ENCODE results near the gene TPX2.

Gene TPX2

DNA sequence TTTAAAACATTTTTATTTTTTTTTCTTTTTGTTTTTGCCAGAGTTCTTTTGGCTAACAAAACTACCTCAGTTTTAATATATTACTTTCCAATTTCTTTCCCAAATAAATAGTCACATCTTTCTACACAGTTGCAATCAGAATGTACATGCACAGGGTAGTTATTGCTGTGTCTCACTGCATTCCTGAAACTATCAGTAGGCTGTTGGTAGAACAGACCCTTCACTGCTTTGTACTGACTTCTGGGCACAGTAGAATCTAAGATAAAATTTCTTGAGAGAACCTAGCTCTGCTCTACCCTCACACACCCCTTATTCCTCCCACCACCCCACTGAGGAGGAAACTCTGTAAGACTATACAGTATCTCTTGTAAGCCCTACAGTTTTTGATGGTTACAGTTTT, 19.9 kb downstream of the TPX2 start:
- DNase-seq (ENCODE audit: low read depth in 2 of 2, low spot score in 1 of 2) = no peak

DNA sequence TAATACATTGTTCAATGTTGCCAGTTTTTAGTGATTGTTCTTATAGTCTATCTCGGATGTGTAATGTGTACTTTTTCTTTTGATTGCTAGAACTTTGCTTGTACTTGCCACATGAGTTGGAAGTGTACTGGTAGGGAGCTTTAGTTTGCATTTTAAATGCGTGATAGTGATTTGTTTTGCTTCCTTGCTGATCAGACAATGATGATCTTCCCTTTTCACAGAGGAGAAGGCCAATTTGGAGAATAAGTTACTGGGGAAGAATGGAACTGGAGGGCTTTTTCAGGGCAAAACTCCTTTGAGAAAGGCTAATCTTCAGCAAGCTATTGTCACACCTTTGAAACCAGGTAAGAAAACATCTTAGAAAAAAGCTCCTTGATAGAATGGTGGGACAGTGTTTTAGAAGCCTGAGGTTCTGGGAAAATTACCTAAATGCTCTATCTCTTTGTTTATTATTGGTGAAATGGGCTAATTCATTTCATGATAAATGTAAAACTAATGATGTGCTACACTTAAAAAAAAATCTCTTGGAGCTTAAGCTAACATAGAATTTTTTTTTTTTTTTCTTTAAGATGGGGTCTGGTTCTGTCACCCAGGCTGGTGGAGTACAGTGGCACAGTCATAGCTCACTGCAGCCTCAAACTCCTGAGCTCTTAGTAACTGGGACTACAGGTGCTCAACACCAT, 20.9 kb downstream of the TPX2 start:
- DNase-seq (ENCODE audit: low read depth in 2 of 2, low spot score in 1 of 2) = no peak

DNA sequence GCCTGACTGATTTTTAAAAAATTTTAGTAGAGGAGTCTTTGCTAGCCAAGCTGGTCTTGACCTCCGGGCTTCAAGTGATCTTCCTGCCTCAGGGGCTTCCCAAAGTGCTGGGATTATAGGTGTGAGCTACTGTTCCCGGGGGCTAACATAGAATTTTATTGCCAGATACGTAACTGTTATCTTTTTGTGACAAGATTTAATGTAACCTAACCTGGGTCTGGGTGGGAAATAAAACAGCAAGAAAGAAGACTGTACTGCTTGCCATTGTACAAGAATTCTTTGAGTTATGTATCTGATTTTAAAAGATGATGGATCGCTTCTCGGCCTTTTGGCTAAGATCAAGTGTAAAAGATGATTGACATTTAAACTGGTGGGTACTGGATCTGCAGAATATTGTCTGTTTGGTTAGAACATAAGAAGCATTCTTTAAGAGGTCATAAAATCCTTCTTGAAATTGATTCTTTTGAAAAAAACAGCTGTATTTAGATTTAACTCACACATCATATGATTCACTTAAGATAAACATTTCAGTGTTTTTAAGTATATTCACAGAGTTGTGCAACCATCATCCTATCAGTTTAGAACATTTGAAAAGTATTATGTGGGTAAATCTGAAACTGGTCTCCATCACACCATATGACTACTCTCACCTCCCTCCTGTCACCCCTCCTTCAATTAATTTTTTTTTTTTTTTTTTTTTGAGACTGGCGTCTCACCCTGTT, 21.6 kb downstream of the TPX2 start:
- no peak for DNase-seq (ENCODE audit: low read depth in 2 of 2, low spot score in 1 of 2)

DNA sequence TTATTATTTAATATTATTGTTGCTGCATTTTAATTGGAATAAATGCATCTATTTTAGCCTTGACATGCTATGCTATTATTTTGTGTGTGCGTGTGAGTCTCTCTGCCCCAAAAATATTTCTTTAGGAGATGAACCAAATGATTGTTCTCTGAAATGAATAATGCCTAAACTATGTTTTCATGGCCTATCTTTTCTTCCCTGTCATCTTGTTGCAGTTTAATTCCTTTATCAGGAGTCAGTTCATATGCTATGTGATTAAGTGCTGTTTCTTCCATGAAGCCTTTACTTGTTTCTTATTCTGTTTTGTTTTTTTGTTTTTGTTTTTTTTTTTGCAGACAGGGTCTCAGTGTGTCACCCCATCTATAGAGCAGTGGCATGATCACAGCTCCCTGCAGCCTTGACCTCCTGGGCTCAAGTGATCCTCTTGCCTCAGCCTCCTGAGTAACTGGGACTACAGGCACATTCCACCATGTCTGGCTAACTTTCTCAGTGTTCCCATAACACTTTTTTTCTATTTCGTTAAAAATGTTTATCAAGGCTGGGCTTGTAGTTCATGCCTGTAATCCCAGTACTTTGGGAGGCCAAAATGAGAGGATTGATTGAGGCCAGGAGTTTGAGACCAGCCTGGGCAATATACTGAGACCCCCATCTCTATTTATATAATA, 25.7 kb downstream of the TPX2 start:
- DNase-seq (ENCODE audit: low read depth in 2 of 2, low spot score in 1 of 2) = no peak

DNA sequence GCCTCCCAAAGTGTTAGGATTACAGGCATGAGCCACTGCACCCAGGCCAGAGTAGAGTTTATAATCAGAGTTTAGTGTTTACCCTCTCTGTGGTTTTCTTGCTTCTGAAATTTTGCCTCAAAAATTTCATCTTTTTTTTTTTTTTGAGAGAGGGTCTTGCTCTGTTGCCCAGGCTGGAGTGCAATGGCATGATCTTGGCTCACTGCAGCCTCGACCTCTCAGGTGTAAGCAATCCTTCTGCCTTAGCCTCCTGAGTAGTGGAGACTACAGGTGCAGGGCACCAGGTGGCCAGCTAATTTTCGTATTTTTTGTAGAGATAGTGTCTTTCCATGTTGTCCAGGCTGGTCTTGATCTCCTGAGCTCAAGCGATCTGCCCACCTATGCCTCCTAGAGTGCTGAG, 28.7 kb downstream of the TPX2 start:
- no peak for DNase-seq (ENCODE audit: low read depth in 2 of 2, low spot score in 1 of 2)

DNA sequence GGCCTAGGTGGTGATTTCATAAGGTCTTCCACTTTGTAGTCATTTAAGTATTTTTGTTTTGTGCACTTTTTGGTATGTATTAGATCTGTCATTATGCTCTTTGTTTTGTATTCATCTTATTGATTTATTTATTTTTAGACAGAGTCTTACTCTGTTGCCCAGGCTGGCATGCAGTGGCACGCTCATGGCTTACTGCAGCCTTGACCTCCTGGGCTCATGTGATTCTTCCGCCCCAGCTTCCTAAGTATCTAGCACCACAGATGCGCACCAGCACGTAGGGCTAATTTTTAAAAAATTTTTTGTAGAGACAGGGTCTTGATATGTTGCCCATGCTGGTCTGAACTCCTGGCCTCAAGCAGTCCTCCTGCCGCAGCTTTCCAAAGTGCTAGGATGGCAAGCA, 30.6 kb downstream of the TPX2 start:
- no peak for DNase-seq (ENCODE audit: low read depth in 2 of 2, low spot score in 1 of 2)

DNA sequence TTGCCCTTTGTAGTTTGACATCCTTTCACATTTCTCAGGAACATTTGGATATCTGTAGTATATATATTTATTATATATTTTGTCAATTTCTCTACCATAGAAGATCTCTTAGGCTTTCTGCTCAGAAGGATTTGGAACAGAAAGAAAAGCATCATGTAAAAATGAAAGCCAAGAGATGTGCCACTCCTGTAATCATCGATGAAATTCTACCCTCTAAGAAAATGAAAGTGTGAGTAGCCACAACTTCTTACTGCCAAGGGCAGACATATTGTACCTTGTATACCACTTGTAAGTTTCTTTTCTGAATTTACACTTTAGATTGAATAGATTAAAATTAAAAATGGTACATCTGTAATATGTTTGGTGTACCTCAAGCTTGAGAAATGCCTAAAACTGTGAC, 31.2 kb downstream of the TPX2 start:
- DNase-seq (ENCODE audit: low read depth in 2 of 2, low spot score in 1 of 2) = no peak

DNA sequence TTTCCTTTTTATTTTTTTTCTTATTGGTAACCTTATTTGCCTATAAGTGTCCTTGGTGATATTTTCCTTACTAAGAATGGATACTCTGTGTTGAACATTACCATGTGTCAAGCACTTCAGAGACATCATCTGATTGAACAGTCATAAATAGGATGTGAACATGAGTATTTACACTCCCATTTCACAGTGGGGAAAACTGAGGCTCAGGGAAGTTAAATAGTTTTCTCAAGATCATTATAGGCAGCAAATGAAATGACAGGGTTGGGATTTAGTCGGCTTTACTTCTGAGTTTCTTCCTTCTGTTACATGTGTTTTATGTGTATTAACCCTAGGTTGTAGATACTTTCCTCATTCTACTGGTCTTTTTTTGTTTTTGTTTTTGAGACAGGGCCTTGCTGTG, 35.3 kb downstream of the TPX2 start:
- no peak for DNase-seq (ENCODE audit: low read depth in 2 of 2, low spot score in 1 of 2)

DNA sequence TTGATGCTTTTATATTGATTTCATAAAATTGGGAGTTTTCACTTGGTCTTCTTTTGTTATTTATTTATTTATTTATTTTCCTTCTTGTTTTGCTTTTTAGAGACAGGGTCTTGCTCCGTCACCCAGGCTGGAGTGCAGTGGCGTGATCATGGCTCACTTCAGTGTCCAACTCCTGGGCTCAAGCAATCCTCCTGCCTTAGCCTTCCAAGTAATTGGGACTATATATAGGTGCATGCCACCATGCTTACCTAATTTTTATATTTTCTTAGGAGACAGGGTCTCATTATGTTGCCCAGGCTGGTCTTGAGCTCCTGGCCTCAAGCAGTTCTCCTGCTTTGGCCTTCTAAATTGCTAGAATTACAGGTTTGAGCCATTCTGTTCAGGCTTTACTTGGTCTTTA, 41.7 kb downstream of the TPX2 start:
- no peak for DNase-seq (ENCODE audit: low read depth in 2 of 2, low spot score in 1 of 2)

DNA sequence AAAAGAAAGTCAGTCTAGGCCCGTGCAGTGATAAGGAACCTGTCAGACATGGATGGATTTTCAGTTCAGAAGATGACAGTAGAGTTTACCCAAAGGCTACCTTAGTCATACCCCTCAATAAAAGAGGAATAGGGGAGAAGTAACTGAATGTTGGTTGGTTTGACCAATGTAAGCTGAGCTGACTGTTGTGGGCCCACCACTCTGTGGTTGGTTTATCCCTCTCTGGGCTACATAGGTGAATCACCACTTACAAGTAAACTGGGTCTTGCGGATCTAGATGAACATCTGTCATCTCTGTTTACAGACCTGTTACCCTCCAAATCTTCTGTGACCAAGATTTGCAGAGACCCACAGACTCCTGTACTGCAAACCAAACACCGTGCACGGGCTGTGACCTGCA, 42.9 kb downstream of the TPX2 start:
- no peak for DNase-seq (ENCODE audit: low read depth in 2 of 2, low spot score in 1 of 2)

DNA sequence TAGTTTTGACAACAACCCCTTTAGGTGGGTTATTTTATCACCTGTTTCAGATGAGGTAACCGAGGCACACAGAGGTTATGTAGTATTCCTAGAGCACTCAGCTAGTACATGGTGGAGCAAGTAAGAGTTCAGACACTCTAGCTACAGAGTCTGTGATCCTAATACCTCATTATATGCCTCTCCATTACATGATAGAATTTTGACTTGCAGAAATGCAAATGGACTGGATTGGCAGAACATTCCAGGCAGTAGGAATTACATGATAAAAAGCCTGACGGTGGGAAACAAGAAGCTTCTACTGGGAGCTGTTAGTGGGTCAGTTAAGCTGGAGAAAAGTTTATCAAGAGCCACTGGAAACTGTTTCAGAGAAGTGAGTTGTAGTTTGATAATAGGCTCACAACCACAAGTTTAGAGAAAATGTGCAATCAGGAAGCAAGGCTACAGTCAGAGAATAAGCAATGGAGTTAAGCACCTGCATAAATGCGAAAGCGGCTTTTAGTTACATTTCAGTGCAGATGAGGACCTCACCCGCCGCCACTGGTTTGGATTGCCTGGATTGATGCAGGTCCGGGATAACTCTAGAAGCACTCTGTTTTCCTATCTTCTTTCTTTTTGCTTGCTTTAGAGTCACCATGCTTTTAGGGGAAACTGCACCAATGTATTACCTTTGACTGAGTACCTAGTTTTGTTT, 45.4 kb downstream of the TPX2 start:
- DNase-seq (ENCODE audit: low read depth in 2 of 2, low spot score in 1 of 2) = no peak

DNA sequence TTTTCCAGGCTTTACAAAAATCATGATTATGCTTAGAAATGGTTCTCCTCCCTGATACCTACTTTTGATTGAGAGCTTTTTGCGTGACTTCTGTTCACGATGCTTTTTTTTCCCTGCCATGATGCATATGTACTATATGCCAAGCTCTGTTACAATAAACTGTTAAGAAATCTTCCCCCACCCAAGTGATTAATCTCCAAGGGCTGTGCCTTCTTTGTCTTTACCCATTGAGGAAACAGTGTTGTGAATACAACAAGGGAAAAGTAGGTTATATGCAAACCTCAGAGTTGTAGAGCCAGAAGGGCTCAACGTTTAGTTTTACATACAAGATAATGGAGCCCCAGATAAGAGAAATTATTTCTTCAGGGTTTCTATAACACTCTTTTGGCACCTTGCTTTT, 46.0 kb downstream of the TPX2 start:
- DNase-seq (ENCODE audit: low read depth in 2 of 2, low spot score in 1 of 2) = no peak

DNA sequence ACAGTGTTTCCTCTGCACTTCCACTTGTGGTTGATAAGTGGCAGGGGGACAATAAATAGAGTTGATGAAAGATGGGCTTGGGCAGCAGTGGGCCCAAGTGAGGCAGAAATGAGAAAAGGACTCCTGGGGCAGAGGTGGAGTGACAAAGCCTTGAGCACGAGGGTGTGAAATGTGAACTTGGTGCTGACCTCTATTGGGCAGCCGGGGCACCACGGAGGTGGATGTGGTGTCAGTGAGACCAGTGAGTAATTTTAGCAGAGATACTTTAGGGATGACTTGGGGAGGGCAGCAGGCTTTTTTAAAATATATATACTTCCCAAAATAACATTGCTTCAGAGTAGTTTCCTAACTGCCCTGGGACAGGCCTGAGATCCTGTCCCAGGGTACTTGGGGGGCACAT, 49.5 kb downstream of the TPX2 start:
- DNase-seq (ENCODE audit: low read depth in 2 of 2, low spot score in 1 of 2) = no peak

DNA sequence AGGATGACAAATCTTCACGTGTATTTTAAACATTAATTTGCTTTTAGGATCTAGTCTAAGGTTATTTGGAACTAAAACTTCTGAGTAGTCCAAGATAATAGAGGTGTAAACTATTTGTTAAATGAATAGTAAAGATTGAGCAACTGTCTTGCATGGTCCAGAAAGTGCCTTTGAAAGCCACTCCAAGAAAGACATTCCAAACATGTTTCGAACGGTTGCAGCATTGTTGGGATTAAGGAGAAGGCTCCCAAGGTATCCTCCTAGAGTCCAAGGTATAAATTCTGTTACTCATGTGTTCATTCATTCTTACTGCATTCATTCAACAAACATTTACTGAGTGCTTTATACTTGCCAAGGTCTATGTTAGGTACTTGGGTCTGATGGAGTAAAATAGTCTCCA, 51.3 kb downstream of the TPX2 start:
- DNase-seq (ENCODE audit: low read depth in 2 of 2, low spot score in 1 of 2) = no peak

DNA sequence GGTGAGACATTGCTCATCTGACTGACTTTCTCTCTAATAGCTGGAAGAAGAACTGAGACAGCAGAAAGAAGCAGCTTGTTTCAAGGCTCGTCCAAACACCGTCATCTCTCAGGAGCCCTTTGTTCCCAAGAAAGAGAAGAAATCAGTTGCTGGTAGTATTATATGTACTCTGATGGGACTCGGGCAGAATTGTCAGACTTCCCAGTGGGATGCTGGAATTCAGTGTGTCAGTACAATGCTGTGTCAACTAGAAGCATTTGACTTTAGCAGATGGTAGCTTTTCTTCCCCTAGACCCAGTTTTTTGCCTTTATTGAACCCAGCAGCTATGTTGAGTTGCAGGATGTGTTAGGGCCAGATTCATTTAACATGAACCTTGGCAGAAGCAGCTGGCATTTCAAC, 58.3 kb downstream of the TPX2 start:
- DNase-seq (ENCODE audit: low read depth in 2 of 2, low spot score in 1 of 2) = no peak

DNA sequence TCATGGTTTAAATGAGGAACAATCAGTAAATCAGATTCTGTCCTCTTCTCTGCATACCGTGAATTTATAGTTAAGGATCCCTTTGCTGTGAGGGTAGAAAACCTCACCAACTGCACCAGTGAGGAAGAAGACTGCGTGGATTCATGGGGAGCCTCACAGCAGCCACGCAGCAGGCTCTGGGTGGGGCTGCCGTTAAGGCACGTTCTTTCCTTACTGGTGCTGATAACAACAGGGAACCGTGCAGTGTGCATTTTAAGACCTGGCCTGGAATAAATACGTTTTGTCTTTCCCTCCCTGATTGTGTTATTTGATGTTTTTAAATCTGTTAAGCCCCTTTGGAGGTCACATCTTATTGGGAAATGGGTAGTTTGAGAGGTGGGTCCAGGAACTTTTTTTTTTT, 62.4 kb downstream of the TPX2 start:
- DNase-seq (ENCODE audit: low read depth in 2 of 2, low spot score in 1 of 2) = no peak

DNA sequence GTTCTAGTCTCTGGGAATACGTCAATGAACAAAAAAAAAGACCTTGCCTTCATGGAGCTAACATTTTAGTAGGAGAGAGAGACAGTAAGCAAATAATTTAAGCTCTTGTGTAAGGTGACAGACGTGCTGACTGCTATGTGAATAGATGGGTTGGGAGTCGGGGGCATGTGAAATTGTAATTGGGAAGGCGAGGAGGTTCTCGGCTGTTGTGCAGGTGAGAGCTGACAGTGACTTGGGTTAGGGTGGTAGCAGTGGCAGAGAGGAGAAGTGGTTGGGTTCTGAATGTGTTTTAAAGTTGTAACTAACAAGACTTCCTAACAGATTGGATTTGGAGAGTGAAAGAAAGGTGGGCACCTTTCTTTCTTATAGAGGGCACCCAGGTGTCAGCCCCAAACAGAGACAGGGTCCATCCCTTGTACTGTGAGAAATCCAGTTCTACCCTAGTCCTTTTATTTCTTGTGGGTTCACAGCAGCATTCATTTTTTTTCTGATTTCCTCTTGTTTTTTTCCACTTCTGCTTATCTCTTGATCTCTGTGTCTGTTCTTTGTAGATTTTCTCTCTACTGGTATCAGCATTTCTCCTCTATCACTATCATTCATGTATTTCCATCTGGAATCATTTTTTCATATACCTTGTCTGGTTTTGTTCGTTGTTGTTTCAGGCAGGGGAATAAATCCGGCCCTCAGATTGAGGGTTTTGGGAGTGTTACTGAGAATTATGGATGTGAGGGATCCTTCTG, 64.6 kb downstream of the TPX2 start:
- no peak for DNase-seq (ENCODE audit: low read depth in 2 of 2, low spot score in 1 of 2)

DNA sequence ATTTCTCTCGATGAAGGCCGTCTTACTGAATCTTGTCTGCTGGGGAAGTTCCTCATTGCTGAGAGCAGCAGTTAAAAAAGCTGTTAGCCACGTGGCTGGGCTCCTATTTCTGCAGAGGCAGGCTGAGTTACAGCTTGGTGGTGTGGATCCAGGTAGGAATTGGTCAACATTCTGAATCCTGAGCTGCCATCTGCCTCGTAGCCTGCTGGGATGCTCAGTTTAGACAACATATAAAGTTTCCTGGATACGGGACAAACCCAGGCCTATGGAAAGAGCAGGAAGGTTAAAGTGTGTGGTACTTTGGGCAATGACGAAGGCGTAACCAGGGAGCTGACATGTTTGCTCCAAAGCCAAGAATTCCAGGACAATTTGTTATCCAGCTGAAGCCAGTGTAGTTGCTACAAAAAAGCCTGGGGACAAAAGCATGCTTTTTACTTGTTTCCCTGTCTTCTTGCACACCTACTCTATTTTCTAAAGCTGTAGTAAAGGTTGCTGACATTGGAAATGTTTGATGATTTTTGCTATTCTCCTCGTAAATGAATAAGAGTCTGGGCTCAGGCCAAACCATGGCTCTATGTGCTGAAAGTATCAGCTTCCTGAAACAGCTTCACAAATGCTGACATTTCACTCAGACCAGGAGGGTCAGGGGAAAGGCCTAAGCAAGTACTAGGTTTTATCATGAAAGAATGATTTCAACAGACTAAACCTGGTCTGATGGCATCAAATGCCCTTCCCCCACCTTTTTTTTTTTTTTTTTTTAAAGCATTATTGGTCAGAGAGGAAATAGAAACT, 67.7 kb downstream of the TPX2 start:
- no peak for DNase-seq (ENCODE audit: low read depth in 2 of 2, low spot score in 1 of 2)

DNA sequence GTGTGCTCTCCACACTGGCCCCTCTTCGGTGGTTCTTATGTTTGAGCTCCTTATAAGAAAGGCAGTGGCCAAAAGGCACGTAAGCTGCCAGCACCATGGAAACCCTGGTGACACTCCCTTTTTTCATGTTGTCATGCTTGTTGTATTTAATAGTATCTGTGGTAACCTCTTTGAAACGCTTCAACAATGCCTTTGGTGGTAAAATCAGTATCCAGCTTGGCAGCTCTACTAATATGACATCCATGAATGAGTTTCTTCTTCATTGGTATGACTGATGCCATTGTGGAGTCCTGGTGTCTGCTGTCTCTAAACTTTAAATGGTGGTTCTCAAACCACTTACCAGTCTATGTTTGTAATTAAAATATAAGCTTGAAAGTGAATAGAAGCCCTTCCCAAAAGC, 69.4 kb downstream of the TPX2 start:
- DNase-seq (ENCODE audit: low read depth in 2 of 2, low spot score in 1 of 2) = no peak

DNA sequence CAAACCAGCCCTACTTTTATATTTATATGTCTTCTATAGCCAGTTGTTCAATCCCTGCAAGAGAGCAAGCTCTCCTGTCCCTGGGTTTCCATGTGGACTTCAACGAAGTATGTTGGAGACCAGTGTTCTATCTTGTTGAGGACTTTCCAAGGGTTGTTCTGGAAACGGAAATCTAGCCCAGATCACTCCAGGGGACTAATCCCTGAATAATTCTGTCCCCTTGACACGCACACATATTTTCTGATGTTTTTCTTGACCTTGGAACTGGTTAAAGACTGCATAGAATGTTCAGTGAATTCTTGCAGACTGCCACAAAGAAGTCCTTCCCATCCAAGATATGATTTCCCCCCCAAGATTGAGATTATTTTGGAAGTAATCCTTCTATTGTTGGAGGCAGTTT, 70.6 kb downstream of the TPX2 start:
- no peak for DNase-seq (ENCODE audit: low read depth in 2 of 2, low spot score in 1 of 2)

DNA sequence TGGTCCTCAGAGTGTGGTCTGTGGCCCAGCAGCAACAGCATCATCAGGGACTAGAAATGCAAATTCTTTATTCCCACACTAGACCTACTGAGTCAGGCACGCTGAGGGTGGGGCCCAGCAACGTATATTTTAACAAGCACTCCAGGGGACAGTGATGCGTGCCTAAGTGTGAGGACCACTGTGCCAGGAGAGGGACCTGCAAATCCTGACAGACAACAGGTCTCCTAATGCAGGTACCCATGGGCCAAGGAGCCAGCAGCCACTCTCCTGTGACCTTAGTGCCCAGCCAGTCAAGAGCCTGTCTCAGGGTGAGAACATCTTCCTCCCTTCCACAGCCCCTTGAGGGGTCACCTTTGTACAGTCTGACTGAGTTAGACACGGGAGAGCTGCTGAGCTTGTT, 72.1 kb downstream of the TPX2 start:
- DNase-seq (ENCODE audit: low read depth in 2 of 2, low spot score in 1 of 2) = no peak

Measured in stimulated activated CD8-positive, alpha-beta memory T cell treated with anti-CD3 and anti-CD28 coated beads, Interleukin-4, amount 100 ng/mL, for 1 hour (primary cell).